Mesodermal cell (in vitro differentiated cells): ENCODE measurements around the gene PPIH.
"Not testable (repeated sequence)": the region's sequence is repeated elsewhere in the genome, so short reads cannot be mapped to it uniquely, and the experiment has no call there.

Experiments
- H3K27ac ChIP-seq: 2 replicates; pipeline ENCODE4 v1.7.0; 2013; ENCODE audit warnings: mild to moderate bottlenecking, low read depth, low read length, moderate library complexity; ENCODE audit not compliant: severe bottlenecking
- H3K36me3 ChIP-seq: 2 replicates; pipeline ENCODE4 v1.7.1; 2013; ENCODE audit warnings: mild to moderate bottlenecking, low read length, moderate library complexity; ENCODE audit not compliant: control insufficient read depth, insufficient read depth
- H3K4me1 ChIP-seq: one replicate; pipeline ENCODE4 v1.7.1; 2013; ENCODE audit warnings: mild to moderate bottlenecking, low read length; ENCODE audit not compliant: insufficient read depth, control insufficient read depth, poor library complexity, severe bottlenecking
- H3K4me3 ChIP-seq: 2 replicates; pipeline ENCODE4 v1.7.0; 2013; ENCODE audit warnings: low read length, control low read depth, mild to moderate bottlenecking; ENCODE audit not compliant: insufficient read depth, poor library complexity, severe bottlenecking; ENCODE audit errors: extremely low read depth
- H3K9me3 ChIP-seq: 2 replicates; pipeline ENCODE4 v1.7.1; 2013; ENCODE audit warnings: mild to moderate bottlenecking, low read length, moderate library complexity; ENCODE audit not compliant: control insufficient read depth
- WGBS, 2 experiments: methylation state at CpG; one replicate each; pipeline ENCODE4 v1.1.5; 2013; ENCODE audit warnings: missing lambda C conversion rate in 2 of 2; ENCODE audit not compliant: insufficient coverage in 2 of 2; 5-methylcytosine and 5-hydroxymethylcytosine counted together

The PPIH gene

GRCh38 chr1:42703888-42704464 is 45.8 kb downstream of the PPIH start:
- Histone ChIP-seq H3K27ac (no peak overlapping the region), H3K36me3 (peaks cover 90% of the 10 kb centered on the region), H3K9me3 (no peaks in the 10 kb centered on the region), H3K4me3 (no peak overlapping the region), H3K4me1 (no peaks in the 10 kb centered on the region)
- 92 to 100% methylated on average over 5 to 6 of the region's 7 CpGs for WGBS, 2 experiments

GRCh38 chr1:42712808-42713207 is 54.6 kb downstream of the PPIH start:
- not testable (repeated sequence) for H3K4me1 ChIP-seq, H3K27ac ChIP-seq, H3K9me3 ChIP-seq, H3K4me3 ChIP-seq
- H3K36me3 ChIP-seq = peaks cover 66% of the 10 kb centered on the region
- WGBS, 2 experiments = no CpG with 5 or more reads among the region's 3 CpGs

- H3K9me3 ChIP-seq = no peaks in the 10 kb centered on the region
- peaks cover 62% of the 10 kb centered on the region for H3K36me3 ChIP-seq
- H3K27ac ChIP-seq = no peak overlapping the region
- no peak overlapping the region for H3K4me3 ChIP-seq
- H3K4me1 ChIP-seq = no peaks in the 10 kb centered on the region
Observed at GRCh38 chr1:42713293-42713692, 55.1 kb downstream of the PPIH start.

- not testable (repeated sequence) for H3K4me3 ChIP-seq, H3K9me3 ChIP-seq, H3K27ac ChIP-seq, H3K4me1 ChIP-seq
- H3K36me3 ChIP-seq = peaks cover 56% of the 10 kb centered on the region
Observed at GRCh38 chr1:42714441-42714840, 56.2 kb downstream of the PPIH start.

- 100% methylated on average over 1 of the region's 1 CpG; no CpG with 5 or more reads in 1 of the 2 experiments for WGBS, 2 experiments
- Histone ChIP-seq H3K4me3 (no peak overlapping the region), H3K27ac (no peak overlapping the region), H3K4me1 (no peaks in the 10 kb centered on the region), H3K9me3 (no peaks in the 10 kb centered on the region), H3K36me3 (peaks cover 10% of the 10 kb centered on the region)
Observed at GRCh38 chr1:42720868-42721267, 62.6 kb downstream of the PPIH start.

GRCh38 chr1:42721926-42722325 is 63.7 kb downstream of the PPIH start:
- H3K4me3 ChIP-seq = no peak overlapping the region
- H3K36me3 ChIP-seq = no peaks in the 10 kb centered on the region
- H3K9me3 ChIP-seq = no peaks in the 10 kb centered on the region
- no peaks in the 10 kb centered on the region for H3K4me1 ChIP-seq
- WGBS, 2 experiments = 100% methylated on average over 1 of the region's 3 CpGs; no CpG with 5 or more reads in 1 of the 2 experiments
- H3K27ac ChIP-seq = no peak overlapping the region

- H3K9me3 ChIP-seq, H3K4me1 ChIP-seq, H3K4me3 ChIP-seq, H3K27ac ChIP-seq, H3K36me3 ChIP-seq: not testable (repeated sequence)
- WGBS, 2 experiments = 80% methylated on average over 1 of the region's 2 CpGs; no CpG with 5 or more reads in 1 of the 2 experiments
Observed at GRCh38 chr1:42722403-42722802, 64.2 kb downstream of the PPIH start.

GRCh38 chr1:42723511-42723910 is 65.3 kb downstream of the PPIH start:
- H3K27ac ChIP-seq = no peak overlapping the region
- no peaks in the 10 kb centered on the region for H3K36me3 ChIP-seq
- 96 to 100% methylated on average over 2 to 6 of the region's 6 CpGs for WGBS, 2 experiments
- no peaks in the 10 kb centered on the region for H3K4me1 ChIP-seq
- H3K4me3 ChIP-seq = no peak overlapping the region
- H3K9me3 ChIP-seq = no peaks in the 10 kb centered on the region

GRCh38 chr1:42725820-42726219 is 67.6 kb downstream of the PPIH start:
- H3K4me1 ChIP-seq, H3K9me3 ChIP-seq, H3K4me3 ChIP-seq, H3K36me3 ChIP-seq, H3K27ac ChIP-seq: not testable (repeated sequence)
- 100% methylated on average over 1 of the region's 4 CpGs; no CpG with 5 or more reads in 1 of the 2 experiments for WGBS, 2 experiments
